Measurements from ENCODE around the gene UNC50.
A peak's percentile ranks its signal among the peaks of the same experiment; 100 is the strongest.
"Not testable (repeated sequence)": the region's sequence is repeated elsewhere in the genome, so short reads cannot be mapped to it uniquely, and the experiment has no call there.

Gene UNC50

DNA sequence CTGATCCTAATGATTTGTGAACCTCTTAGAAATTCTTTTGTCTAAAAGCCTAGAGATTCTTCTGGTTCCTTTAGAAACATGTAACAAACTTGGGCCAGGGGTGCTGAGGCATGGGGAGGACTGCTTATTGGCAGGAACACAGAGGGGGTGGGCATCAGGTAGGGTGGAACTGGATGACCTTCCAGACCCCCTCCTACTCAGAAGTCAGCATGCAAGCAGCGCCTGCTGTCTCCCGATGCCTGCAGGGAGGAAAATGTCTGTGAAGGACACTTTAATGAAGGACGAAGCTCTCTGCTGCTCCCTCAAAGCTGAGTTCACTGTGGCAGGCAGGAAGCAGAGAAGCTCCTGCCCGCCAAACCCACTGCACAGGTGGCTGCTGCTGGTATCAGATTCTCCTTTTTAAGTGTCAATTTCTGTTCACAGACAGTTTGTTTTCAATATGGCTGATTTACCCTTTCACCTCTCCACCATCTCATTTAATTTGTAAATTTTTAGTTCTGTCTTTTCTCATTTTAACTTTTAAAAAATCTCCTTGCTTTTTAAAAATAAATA lies 19.4 kb upstream of the UNC50 start:
- no peak for ATAC-seq
- DNase-seq = no peak
- Mint-ChIP-seq H3K27ac (peak overlapping the region in 1 of 2 donors; percentile 66), H3K27me3 (no peaks in the 10 kb centered on the region), H3K9me3 (peaks cover 7 to 9% of the 10 kb centered on the region in 2 donors), H3K4me3 (no peak overlapping the region), H3K4me1 (peaks cover 10% of the 10 kb centered on the region)

DNA sequence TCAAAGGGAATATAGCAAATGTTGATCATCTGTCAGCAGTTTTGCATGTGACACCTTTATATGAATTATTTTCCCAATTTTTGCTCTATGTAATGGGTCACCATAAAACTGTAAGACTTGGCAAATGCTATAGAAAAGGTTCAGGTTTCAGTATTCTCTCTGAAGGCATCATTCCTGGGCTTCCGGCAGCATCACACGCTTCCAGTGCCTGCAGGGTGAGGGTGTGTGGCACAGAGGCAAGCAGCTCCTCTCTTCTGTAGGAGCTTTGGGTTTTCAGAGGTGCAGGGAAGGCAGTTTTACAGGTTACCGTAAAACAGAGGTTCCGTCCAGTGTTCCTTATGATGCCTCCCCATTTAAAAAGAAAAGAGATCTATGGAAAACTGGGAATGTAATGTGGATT lies 18.9 kb upstream of the UNC50 start:
- Mint-ChIP-seq H3K4me1 (peaks cover 10% of the 10 kb centered on the region), H3K27me3 (no peaks in the 10 kb centered on the region), H3K4me3 (no peak overlapping the region), H3K9me3 (peaks cover 9 to 11% of the 10 kb centered on the region in 2 donors), H3K27ac (peak overlapping the region in 1 of 2 donors; percentile 66)
- DNase-seq (no peak), ATAC-seq (no peak)

DNA sequence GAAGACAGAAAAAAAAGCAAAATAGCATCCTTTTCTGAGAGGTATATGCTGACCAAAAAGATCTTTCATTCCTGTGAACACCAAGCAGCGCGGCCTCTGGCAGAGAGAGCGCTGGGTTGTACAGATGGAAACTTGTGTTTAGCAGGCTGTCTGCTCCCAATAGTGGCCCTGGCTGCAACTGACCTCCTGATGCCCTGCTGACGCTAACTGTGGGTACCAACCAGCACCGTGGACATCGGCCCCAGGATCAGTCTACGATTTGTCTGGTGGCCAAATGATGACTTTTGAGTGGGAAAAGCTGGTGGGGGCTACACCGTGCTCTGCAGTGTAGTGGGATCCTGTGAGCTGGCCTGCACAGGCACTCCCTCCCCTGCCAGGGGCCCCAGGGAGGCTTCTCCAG lies 15.8 kb upstream of the UNC50 start:
- DNase-seq = no peak
- peaks cover 10% of the 10 kb centered on the region for H3K4me1 Mint-ChIP-seq
- H3K27ac Mint-ChIP-seq = peak overlapping the region in 1 of 2 donors; percentile 36
- no peak for ATAC-seq
- H3K4me3 Mint-ChIP-seq = no peak overlapping the region
- H3K27me3 Mint-ChIP-seq = no peaks in the 10 kb centered on the region
- peaks cover 9 to 11% of the 10 kb centered on the region in 2 donors for H3K9me3 Mint-ChIP-seq

DNA sequence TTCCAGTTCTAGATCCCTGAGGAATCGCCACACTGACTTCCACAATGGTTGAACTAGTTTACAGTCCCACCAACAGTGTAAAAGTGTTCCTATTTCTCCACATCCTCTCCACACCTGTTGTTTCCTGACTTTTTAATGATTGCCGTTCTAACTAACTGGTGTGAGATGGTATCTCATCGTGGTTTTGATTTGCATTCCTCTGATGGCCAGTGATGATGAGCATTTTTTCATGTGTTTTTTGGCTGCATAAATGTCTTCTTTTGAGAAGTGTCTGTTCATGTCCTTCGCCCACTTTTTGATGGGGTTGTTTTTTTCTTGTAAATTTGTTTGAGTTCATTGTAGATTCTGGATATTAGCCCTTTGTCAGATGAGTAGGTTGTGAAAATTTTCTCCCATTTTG lies 13.7 kb upstream of the UNC50 start:
- H3K27me3 Mint-ChIP-seq, H3K27ac Mint-ChIP-seq, H3K4me1 Mint-ChIP-seq, H3K4me3 Mint-ChIP-seq, DNase-seq, ATAC-seq: not testable (repeated sequence)
- peaks cover 9 to 11% of the 10 kb centered on the region in 2 donors for H3K9me3 Mint-ChIP-seq

DNA sequence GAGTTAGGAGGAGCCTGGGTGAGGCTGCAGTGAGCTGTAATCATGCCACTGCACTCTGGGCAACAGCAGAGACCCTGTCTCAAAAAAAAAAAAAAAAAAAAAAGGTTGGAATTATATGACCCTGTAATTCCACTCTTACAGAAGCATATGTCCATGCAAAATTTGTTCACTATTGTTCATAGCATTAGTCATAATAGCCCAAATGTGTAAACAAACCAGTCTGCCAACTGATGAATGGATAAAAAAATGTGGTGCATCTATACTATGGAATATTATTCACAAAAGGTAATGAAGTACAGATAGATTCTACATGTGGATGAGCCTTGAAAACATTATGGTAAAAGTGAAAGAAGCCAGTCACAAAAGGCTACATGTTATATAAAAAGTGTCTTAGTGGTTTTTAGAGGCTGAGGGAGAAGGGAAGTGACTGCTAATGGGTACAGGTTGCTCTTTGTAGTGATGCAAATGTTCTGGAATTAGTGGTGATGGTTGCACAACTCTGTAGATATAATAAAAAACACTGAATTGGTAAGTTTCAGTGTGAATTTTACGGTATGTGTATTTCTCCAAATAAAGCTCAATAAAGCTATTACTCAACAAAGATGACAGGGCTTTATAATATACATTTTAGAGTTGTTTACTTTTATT lies 9.5 kb upstream of the UNC50 start:
- ATAC-seq = no peak
- Mint-ChIP-seq H3K27ac (peak overlapping the region in 1 of 2 donors; percentile 72), H3K27me3 (no peaks in the 10 kb centered on the region), H3K4me1 (peaks cover 5% of the 10 kb centered on the region), H3K9me3 (peaks cover 2 to 3% of the 10 kb centered on the region in 2 donors), H3K4me3 (no peak overlapping the region)
- no peak for DNase-seq

DNA sequence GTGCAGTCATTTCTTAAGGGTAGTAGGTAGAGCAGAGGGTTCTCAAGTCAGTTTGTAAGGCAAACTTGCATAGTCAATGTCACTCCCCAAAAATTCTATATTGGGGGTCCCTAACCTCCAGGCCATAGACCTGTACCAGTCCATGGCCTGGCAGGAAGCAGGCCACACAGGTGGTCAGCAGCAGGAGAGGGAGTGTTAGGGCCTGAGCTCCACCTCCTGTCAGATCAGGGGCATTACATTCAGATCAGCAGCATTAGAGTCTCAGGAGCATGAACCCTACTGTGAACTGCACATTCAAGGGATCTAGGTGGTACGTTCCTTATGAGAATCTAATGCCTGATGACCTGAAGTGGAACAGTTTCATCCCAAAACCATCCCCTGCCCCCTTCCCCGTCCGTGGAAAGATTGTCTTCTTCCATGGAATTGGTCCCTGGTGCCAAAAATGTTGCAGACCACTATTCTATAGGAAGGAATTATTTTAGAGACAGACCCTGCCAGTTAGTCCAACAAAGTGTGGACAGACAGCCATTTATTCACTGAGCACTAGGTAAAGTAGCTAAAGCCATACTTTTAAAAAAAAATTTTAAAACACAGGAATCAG lies 6.8 kb upstream of the UNC50 start:
- DNase-seq = peak; percentile 25 to 27
- H3K27ac Mint-ChIP-seq = no peak overlapping the region
- peak; percentile 82 for ATAC-seq
- peaks cover 29% of the 10 kb centered on the region for H3K4me1 Mint-ChIP-seq
- no peaks in the 10 kb centered on the region for H3K27me3 Mint-ChIP-seq
- no peaks in the 10 kb centered on the region for H3K9me3 Mint-ChIP-seq
- H3K4me3 Mint-ChIP-seq = no peak overlapping the region

DNA sequence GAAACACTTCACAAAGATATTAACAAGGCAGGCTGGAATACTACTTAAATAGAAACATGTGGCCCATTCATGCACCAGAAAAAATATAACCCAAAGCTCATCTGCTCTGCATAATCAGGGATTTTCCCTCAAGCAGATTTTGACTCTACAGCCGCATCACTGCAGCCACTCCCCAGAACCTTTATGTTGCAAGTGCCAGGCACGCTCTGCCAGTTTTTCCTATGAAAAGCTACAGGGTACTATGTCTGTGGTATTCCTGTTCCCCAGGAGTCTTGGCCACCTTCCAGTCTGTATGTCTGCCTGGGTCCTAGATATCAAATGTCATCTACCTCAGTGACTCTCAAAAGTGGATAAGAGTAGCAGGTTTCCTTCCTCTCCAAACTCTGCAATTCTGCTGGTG lies 3.8 kb upstream of the UNC50 start:
- Mint-ChIP-seq H3K9me3 (no peaks in the 10 kb centered on the region), H3K27me3 (no peaks in the 10 kb centered on the region), H3K27ac (peak overlapping the region in 1 of 2 donors; percentile 56), H3K4me3 (no peak overlapping the region), H3K4me1 (peaks cover 43% of the 10 kb centered on the region)
- ATAC-seq (no peak), DNase-seq (no peak)

DNA sequence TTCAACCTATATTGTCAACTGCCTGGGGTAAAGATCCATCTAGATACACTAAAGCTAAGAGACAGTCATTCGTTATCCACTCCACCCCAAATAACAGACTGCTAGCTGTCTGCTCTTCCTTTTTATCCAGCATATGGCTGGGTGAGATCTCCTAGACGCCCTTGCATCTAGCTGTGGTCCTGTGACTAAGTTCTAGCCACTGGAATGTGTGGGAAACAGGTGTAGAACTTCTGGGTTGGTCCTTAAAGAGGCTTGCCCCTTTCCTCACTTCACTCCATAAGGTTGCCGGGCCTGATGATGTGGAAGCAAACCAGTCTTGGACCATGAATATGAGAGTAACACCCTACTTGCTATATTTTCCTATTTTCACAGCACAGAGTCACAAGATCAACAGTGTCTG lies 3.3 kb upstream of the UNC50 start:
- no peak for ATAC-seq
- Mint-ChIP-seq H3K9me3 (no peaks in the 10 kb centered on the region), H3K27me3 (no peaks in the 10 kb centered on the region), H3K4me1 (peaks cover 48% of the 10 kb centered on the region), H3K4me3 (no peak overlapping the region), H3K27ac (peak overlapping the region in 1 of 2 donors; percentile 56)
- DNase-seq = no peak

DNA sequence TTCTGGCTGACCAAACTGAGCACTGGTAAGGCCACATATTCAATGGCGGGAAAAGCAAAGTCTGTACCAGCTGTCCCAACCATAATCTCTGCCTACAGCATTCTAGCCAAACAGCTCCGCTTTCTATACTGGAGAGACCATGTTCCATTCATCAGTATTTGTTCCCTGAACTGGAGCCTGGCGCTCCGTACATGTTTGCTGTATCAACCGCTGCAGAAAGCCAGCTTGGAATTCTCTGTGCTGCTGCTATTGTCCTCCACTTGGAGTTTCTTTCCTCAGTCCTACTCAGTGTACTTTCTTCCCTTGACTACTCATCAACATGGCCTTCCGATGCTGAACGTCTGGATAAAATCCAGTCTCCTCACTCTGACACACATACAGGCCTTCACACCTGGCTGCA lies 2.0 kb upstream of the UNC50 start:
- Mint-ChIP-seq H3K4me1 (peaks cover 61% of the 10 kb centered on the region), H3K27me3 (no peaks in the 10 kb centered on the region), H3K9me3 (no peaks in the 10 kb centered on the region), H3K4me3 (peak overlapping the region; percentile 89 to 92), H3K27ac (peak overlapping the region in 1 of 2 donors; percentile 82)
- no peak for DNase-seq
- no peak for ATAC-seq

DNA sequence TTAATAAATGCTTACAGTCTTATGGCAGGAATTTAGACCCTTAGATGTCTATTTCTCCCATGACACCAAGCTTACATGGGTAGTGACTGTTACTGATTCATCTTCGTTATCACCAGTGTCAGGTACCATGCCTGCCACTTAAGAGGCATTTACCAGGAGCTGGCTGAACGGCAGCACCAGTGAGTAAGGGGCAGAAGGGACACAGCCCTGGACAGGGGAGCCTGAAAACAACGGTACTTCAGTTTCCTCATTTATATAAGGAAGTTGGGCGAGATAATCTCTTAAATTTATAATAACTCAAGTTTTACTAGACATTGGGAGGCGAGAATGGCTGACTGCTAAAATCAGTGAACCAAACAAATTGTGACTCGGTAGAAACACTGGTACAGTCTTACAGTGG lies 1.3 kb upstream of the UNC50 start:
- H3K9me3 Mint-ChIP-seq = no peaks in the 10 kb centered on the region
- ATAC-seq = no peak

DNA sequence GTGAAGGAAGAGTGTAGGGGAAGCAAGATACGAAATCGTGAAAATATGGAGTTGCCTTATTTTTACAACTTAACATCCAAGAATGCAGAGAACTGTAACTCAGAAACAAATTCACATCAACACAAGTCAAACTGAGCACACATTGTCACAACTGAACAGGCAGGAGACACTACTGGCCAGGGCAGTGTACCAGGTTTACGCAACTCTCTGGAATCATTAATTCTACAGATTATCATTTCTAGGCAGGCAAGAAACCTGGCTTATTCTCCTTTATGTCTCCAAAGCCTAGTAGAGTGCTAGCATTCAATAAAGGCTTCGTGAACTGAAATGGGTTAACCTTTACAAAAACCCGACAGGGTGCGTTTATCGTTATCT lies 661 bp upstream of the UNC50 start:
- DNase-seq (no peak), ATAC-seq (peak; percentile 8)
- H3K27ac Mint-ChIP-seq = peak overlapping the region; percentile 98
- no peaks in the 10 kb centered on the region for H3K27me3 Mint-ChIP-seq
- H3K4me3 Mint-ChIP-seq = peak overlapping the region; percentile 89 to 92
- H3K4me1 Mint-ChIP-seq = peaks cover 61% of the 10 kb centered on the region
- no peaks in the 10 kb centered on the region for H3K9me3 Mint-ChIP-seq

More for the DNA sequence above, 1.3 kb upstream of the UNC50 start:
- Mint-ChIP-seq H3K27me3 (no peaks in the 10 kb centered on the region), H3K27ac (peak overlapping the region; percentile 68 to 98), H3K4me1 (peaks cover 61% of the 10 kb centered on the region), H3K4me3 (peak overlapping the region; percentile 89 to 92)
- no peak for DNase-seq

DNA sequence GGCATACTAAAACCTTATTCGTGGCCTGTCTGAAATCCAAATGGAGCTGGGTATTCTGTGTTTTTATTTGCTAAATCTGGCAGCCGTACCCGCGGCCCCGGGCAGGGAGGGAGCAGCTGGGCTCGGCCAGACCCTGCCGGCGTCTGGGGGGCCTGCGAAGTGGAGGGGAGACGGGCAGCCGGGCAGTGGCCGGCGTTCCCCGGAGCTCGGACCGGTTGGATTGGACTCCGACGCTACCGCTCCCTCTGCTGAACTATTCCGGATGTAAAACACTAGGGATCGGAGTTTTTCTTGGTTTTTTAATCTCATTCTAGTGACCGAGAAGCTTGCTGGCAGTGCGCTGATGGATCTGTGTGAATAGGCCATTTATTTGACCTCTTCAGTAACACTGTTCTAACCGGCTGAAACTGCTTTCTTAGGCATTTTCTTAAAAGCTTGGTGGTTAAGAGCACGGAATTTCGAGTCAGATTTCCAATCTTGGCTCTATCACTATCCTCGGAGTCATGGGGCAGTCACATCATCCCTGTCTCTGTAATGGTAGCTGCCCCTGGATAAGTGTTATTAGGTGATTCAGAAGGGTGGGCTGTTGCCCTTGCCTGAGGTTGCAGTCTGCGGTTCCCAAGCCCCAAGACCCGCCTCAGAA lies 694 bp downstream of the UNC50 start:
- Mint-ChIP-seq H3K4me3 (peak overlapping the region; percentile 89 to 92), H3K27ac (peak overlapping the region; percentile 98), H3K9me3 (no peaks in the 10 kb centered on the region), H3K4me1 (peaks cover 67% of the 10 kb centered on the region), H3K27me3 (no peaks in the 10 kb centered on the region)
- peak; percentile 13 for ATAC-seq
- DNase-seq = peak in 1 of 2 donors; percentile 16

DNA sequence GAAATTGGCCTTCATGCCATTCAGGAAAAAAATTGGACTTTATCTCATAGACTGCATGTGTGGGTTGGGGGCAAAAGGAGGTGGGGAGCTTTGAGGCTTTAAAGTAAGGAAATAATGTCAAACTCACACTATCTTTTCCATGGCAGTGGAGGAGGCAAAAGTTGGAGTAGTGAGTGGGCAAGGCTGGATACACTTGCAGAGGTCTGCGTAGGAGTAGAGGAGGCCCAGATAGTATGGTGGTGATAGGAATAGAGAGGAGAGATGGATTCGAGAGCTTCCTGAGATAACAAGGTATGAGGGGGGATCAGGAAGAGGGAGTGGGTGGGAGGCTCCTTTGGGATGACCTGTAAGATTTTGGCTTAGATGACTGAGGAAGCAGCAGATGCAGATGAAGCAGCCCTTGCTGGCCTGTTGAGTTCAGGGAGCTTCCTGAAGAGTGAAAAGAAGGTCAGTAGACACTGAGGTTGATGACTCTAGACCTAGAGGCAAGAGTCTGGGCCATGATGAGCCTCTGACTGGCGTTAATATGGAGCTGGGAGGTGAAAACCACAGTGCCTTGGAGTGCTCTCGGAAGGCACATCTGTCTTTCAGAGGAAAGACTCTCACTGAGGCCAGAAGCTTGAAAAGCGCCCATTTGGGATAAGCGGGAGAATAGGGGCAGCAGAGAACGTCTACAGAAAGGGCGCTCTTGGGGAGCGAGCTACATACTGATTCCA lies 5.8 kb downstream of the UNC50 start:
- no peak overlapping the region for H3K4me3 Mint-ChIP-seq
- DNase-seq = no peak
- peaks cover 59% of the 10 kb centered on the region for H3K4me1 Mint-ChIP-seq

DNA sequence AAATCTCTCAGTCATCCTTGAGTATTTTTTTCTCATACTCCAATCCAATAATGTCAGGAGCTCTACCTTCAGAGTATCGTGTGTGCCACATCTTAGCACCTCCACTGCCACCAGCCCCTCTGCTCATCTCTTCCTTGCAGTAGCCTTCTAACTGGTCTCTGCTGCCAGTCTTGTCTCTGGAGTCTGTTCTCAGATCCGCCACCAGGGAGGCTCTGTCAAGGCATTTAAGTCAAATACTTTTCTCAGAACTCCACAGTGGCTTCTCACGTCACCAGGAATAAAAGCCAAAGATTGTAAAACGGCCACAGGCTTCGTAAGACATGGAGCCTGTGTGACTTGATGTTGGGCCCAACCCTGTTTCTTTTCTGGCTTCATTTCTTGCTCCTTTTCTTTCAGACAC lies 7.1 kb downstream of the UNC50 start:
- H3K9me3 Mint-ChIP-seq = no peaks in the 10 kb centered on the region
- no peak overlapping the region for H3K4me3 Mint-ChIP-seq
- peaks cover 55% of the 10 kb centered on the region for H3K4me1 Mint-ChIP-seq
- H3K27ac Mint-ChIP-seq = peak overlapping the region; percentile 4 to 21
- no peak for DNase-seq
- H3K27me3 Mint-ChIP-seq = no peaks in the 10 kb centered on the region
- peak; percentile 46 for ATAC-seq

More for the DNA sequence above, 5.8 kb downstream of the UNC50 start:
- Mint-ChIP-seq H3K27me3 (no peaks in the 10 kb centered on the region), H3K27ac (no peak overlapping the region), H3K9me3 (no peaks in the 10 kb centered on the region)
- no peak for ATAC-seq

DNA sequence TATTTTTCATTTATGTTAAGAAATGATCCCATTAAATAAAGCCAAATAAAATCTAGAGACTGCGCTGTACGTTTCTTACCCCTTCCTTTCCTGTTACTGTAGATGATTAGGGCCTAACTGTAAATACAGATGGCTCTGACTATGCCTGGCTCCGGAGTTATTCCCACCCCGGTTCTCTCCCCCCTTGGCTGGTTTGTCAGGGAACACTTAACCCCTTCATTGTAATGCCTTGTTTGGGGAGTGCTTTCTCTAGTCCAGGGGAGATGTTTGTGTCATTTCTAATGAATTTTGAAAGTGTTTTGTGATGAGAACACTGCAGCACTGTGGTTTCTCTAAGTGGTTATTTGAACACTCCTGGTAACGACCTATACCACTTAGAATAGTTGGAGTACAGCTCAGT lies 8.8 kb downstream of the UNC50 start:
- H3K4me1 Mint-ChIP-seq = peaks cover 55% of the 10 kb centered on the region

More for the DNA sequence above, 8.8 kb downstream of the UNC50 start:
- ATAC-seq (no peak), DNase-seq (no peak)
- H3K9me3 Mint-ChIP-seq = no peaks in the 10 kb centered on the region
- peak overlapping the region in 1 of 2 donors; percentile 24 for H3K27ac Mint-ChIP-seq
- no peaks in the 10 kb centered on the region for H3K27me3 Mint-ChIP-seq
- H3K4me3 Mint-ChIP-seq = no peak overlapping the region
